Mucosa of descending colon (tissue), 3 donors: ENCODE data around the gene PFKM. TPM values are rescaled to one million over a fixed set of nuclear protein-coding genes. Genes with fewer than 3 reads are reported as not detected.

Source experiments
- ATAC-seq: fragments of 200-7000 bp; cut with Tn5 transposase; one replicate; pipeline ENCODE4 v1.9.1; 2020; ENCODE audit warnings: mild to moderate bottlenecking, moderate library complexity
- DNase-seq, 3 donors: peaks; one replicate each; pipeline ENCODE4 v3.0.0-alpha.2; 2020
- H3K36me3 ChIP-seq: fragments of 200-600 bp; one replicate; pipeline ENCODE4 v1.8.0; 2021; ENCODE audit warnings: low read depth, mild to moderate bottlenecking
- H3K4me1 ChIP-seq: fragments of 200-600 bp; one replicate; pipeline ENCODE4 v1.8.0; 2021; ENCODE audit warnings: low read depth, mild to moderate bottlenecking
- H3K4me3 ChIP-seq: fragments of 200-600 bp; one replicate; pipeline ENCODE4 v1.8.0; 2021; ENCODE audit warnings: mild to moderate bottlenecking
- H3K9me3 ChIP-seq: fragments of 200-600 bp; one replicate; pipeline ENCODE4 v1.8.0; 2021; ENCODE audit warnings: mild to moderate bottlenecking
- intact Hi-C, 2 donors: fragments of 100-400 bp; cut with DNase I in 1 of 2; cut with micrococcal nuclease in 1 of 2; formaldehyde crosslinking; loops; one replicate each; pipeline versions ENCODE4 v1.11.0 to v1.11.1; 2022; cut with DNase I, micrococcal nuclease
- total RNA-seq, 3 donors: library from RNA; stranded (reverse); fragmentation: NEBNext Ultra II Directional in 2 of 3; extraction: Animal tissue kit (Norgen Biotek cat#: 25700) in 2 of 3; gene quantifications; one replicate each; pipeline versions ENCODE4 v1.2.1 to v1.2.4, GENCODE V29; 2021 to 2023
- TF ChIP-seq, protein P1 (sequence below): fragments of 200-600 bp; IDR thresholded peaks from one replicate; pipeline ENCODE4 v1.8.0; 2022; ENCODE audit warnings: antibody characterized with exemption, mild to moderate bottlenecking
- donor health status: DM: no; HTN: no; CAD: no; lungs with moderate emphysema.
- donor health status: DM: no; HTN: no; CAD: no.
- donor health status: DM: no; HTN: yes; CAD: no.

Gene PFKM
- total RNA-seq, 3 donors from 2014 or later: 37.3 to 98.8 (median 40.9) TPM

DNA sequence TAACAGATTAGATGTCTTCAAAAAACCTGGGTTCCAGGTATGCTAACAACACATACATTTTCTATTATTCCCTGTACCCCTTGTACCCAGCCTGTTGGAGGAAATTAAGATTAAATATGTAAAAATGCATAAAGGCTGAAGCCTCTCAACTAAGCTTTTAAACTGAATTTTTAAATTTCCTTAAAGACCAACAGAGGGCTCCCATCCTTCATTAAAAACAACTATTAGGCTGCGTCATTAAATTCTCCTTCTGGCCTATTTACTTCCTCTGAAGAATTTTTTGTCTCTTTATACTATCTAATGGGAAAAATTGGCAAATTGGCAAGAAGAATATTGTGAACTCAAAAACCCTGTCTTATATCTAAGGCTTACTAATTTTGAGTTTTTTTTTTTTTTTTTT, 35.1 kb upstream of the PFKM start:
- H3K4me3 ChIP-seq: no peak overlapping the region
- no peak for ATAC-seq
- intact Hi-C loops: loop anchor here in 1 of 2 donors (10.0 kb wide), 1 partner anchor 81 kb away; no protein-coding TSS in a partner anchor

DNA sequence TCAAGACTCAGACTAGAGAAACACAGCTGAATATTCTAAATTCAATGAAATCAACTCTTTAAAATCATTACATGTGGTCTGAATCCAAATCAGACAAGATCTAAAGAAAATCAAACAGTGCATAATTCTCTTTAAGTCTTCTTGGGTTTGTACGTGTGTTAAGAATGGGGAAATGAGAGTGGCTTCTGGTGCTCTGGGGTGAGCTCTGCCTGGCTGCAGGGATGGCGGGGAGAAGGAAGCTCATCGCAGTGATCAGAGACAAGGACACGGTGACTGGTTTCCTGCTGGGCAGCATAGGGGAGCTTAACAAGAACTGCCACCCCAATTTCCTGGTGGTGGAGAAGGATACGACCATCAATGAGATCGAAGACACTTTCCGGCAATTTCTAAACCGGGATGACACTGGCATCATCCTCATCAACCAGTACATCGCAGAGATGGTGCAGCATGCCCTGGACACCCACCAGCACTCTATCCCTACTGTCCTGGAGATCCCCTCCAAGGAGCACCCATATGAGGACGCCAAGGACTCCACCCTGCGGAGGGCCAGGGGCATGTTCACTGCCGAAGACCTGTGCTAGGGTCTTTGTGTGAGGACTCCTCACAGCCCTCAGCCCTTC, 34.2 kb upstream of the PFKM start:
- Histone ChIP-seq H3K9me3 (no peaks in the 10 kb centered on the region), H3K4me1 (no peaks in the 10 kb centered on the region), H3K36me3 (no peaks in the 10 kb centered on the region), H3K4me3 (no peak overlapping the region)
- ATAC-seq: no peak
- DNase-seq: no peak
- TF ChIP-seq, protein P1, sequence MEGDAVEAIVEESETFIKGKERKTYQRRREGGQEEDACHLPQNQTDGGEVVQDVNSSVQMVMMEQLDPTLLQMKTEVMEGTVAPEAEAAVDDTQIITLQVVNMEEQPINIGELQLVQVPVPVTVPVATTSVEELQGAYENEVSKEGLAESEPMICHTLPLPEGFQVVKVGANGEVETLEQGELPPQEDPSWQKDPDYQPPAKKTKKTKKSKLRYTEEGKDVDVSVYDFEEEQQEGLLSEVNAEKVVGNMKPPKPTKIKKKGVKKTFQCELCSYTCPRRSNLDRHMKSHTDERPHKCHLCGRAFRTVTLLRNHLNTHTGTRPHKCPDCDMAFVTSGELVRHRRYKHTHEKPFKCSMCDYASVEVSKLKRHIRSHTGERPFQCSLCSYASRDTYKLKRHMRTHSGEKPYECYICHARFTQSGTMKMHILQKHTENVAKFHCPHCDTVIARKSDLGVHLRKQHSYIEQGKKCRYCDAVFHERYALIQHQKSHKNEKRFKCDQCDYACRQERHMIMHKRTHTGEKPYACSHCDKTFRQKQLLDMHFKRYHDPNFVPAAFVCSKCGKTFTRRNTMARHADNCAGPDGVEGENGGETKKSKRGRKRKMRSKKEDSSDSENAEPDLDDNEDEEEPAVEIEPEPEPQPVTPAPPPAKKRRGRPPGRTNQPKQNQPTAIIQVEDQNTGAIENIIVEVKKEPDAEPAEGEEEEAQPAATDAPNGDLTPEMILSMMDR: no peak
- intact Hi-C loops: loop anchor here in 1 of 2 donors (10.0 kb wide), 1 partner anchor 80 kb away; no protein-coding TSS in a partner anchor

More for the DNA sequence above, 35.1 kb upstream of the PFKM start:
- H3K36me3 ChIP-seq: no peaks in the 10 kb centered on the region
- no peak for DNase-seq
- no peaks in the 10 kb centered on the region for H3K9me3 ChIP-seq
- no peaks in the 10 kb centered on the region for H3K4me1 ChIP-seq
- TF ChIP-seq, protein P1: no peak

DNA sequence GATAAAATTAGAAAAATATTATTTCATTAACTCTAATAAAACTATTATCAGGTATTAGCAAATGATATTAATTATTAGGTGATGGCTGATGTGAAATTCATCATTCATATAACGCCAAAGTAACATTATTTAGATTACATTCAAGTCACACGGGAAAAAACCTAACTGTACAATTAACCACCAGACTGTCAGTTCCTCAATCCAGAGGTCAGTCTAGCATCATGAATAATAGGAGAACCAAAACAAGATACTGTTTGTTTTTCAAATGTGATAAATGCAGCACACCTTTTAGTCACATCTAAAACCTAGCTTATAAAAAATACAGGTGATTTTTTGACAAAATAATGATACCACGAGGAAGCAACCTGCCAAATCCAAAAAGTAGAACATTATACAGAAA, 32.8 kb upstream of the PFKM start:
- DNase-seq (no peak), ATAC-seq (no peak)
- TF ChIP-seq, protein P1: no peak
- no peak overlapping the region for H3K4me3 ChIP-seq
- no peaks in the 10 kb centered on the region for H3K9me3 ChIP-seq
- H3K36me3 ChIP-seq: no peaks in the 10 kb centered on the region
- no peaks in the 10 kb centered on the region for H3K4me1 ChIP-seq
- intact Hi-C loops: loop anchor here in 1 of 2 donors (10.0 kb wide), 1 partner anchor 78 kb away; no protein-coding TSS in a partner anchor

DNA sequence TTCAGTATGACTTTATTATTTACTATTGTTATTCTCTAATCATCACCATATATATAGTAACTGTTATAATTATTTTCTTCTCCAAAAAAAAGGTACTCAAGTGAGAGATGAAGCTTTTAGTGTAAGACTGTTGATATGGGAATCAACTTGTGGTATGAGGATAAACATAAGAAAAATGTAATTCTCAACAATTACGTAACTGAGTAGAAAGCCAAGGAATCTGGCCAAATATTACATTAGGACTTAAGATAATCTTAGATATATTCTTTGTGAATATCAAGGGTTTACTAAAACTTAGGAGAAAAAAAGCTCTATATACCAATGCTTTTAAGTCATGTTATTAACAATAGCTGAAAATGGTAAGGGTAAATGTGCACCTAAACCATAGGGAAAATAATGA, 26.6 kb upstream of the PFKM start:
- ATAC-seq (no peak), DNase-seq (no peak)
- Histone ChIP-seq H3K36me3 (no peaks in the 10 kb centered on the region), H3K9me3 (no peaks in the 10 kb centered on the region), H3K4me3 (no peak overlapping the region), H3K4me1 (no peaks in the 10 kb centered on the region)
- intact Hi-C loops: no loop called here
- TF ChIP-seq, protein P1: no peak

DNA sequence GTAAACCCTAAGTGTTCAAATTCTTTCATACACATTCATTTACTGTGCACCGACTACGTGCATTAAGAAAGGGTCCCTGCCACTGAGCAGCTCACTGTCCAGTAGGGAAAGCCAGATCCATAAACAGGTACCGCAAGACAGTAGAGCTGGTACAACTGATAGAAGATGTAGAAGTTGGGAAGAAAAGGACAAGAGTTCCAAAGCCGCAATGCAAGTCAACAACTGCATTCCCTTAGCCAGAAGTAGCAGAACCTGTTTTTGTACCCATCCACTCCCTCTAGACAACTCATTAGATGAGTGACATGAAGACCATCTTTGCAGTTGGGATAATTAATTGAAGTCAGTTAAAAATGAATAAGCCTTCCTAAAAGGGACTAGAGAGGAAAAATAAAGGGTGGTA, 14.6 kb upstream of the PFKM start:
- no peaks in the 10 kb centered on the region for H3K9me3 ChIP-seq
- intact Hi-C loops: no loop called here
- no peak for DNase-seq

More for the DNA sequence above, 14.6 kb upstream of the PFKM start:
- TF ChIP-seq, protein P1: no peak
- Histone ChIP-seq H3K36me3 (no peaks in the 10 kb centered on the region), H3K4me1 (peaks cover 15% of the 10 kb centered on the region), H3K4me3 (no peak overlapping the region)
- ATAC-seq: no peak
